HG03095 (cell line): ENCODE data around the gene IGFBP6.

Source experiments
- ATAC-seq: cut with Tn5 transposase; IDR thresholded peaks from one replicate; pipeline ENCODE4 v1.9.1; 2021; ENCODE audit warnings: moderate library complexity; ENCODE audit not compliant: unreplicated experiment

IGFBP6 gene

GRCh38 chr12:53059434-53060063 lies 37.9 kb upstream of the IGFBP6 start:
- ATAC-seq, result no peak

- no peak for ATAC-seq
These were observed 37.3 kb upstream of the IGFBP6 start for GRCh38 chr12:53060064-53060720.

GRCh38 chr12:53060721-53061276 lies 36.7 kb upstream of the IGFBP6 start:
- ATAC-seq, result no peak

GRCh38 chr12:53061404-53062010 lies 36.0 kb upstream of the IGFBP6 start:
- ATAC-seq, result no peak

GRCh38 chr12:53062011-53062961 lies 35.2 kb upstream of the IGFBP6 start:
- no peak for ATAC-seq

GRCh38 chr12:53062977-53063707 lies 34.3 kb upstream of the IGFBP6 start:
- ATAC-seq, result no peak

- no peak for ATAC-seq
These were observed 33.5 kb upstream of the IGFBP6 start for GRCh38 chr12:53063708-53064612.

GRCh38 chr12:53064613-53065436 lies 32.6 kb upstream of the IGFBP6 start:
- no peak for ATAC-seq

- ATAC-seq, result no peak
These were observed 32.0 kb upstream of the IGFBP6 start for GRCh38 chr12:53065470-53065869.

- ATAC-seq, result no peak
These were observed 31.2 kb upstream of the IGFBP6 start for GRCh38 chr12:53065975-53066931.

GRCh38 chr12:53067074-53067992 lies 30.1 kb upstream of the IGFBP6 start:
- no peak for ATAC-seq

GRCh38 chr12:53067993-53068770 lies 29.3 kb upstream of the IGFBP6 start:
- no peak for ATAC-seq

GRCh38 chr12:53068811-53069585 lies 28.5 kb upstream of the IGFBP6 start:
- no peak for ATAC-seq

GRCh38 chr12:53069621-53070410 lies 27.7 kb upstream of the IGFBP6 start:
- no peak for ATAC-seq
